ENCODE results near the gene POLE4.

Gene POLE4

DNA sequence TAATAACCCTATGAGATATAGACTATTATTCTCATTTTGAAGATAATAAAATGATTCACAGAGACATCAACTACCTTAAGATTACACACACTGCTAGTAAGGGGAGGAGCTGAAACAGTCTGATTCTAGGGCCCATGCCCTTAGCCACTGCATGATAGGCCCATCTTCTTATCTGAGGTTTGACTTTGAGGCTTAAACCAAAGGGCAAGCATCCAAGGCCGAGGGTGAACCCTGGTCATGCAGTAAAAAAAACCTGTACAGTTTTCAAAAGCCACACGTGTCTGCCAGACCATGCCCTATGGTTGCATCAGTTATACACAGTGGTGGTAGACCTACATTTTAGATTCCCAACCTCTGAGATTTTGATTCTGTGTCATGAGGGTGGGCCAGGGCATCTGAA is 44.8 kb downstream of the POLE4 start:
- DNase-seq = no peak

DNA sequence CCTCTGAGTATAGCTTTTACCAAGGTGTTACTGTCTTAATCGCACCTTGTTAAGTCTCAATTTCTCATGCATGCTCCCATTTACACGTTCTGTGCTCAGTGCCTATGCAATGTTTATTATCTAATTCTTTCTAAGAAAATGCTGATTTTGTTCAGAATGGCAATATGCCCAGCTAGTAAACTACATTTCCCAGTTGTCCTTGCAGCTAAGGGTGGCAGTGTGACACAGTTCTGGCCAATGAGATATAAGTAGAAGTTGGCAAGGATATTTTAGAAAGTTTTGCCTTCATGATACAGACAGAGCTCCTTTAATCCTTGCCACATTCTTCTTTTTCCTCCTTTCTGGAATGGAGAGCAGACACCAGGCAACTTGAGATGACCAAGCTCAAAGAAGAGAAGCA is 45.3 kb downstream of the POLE4 start:
- DNase-seq = no peak

DNA sequence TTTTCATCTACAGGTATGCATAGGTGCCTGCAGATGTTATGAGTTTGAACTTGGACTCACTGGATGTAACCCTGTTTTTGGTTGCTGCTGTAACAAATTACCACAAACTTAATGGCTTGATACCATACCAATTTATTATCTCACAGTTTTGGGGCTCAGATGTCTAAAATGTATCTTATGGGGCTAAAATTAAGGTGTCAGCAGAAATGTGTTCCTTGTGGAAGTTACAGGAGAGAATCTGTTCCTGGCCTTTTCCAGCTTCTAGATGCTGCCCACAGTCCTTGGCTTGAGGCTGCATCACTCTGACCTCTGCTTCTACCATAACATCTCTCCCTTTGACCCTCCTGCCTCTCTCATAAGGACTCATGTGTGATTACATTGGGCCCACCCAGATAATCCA is 47.6 kb downstream of the POLE4 start:
- no peak for DNase-seq

DNA sequence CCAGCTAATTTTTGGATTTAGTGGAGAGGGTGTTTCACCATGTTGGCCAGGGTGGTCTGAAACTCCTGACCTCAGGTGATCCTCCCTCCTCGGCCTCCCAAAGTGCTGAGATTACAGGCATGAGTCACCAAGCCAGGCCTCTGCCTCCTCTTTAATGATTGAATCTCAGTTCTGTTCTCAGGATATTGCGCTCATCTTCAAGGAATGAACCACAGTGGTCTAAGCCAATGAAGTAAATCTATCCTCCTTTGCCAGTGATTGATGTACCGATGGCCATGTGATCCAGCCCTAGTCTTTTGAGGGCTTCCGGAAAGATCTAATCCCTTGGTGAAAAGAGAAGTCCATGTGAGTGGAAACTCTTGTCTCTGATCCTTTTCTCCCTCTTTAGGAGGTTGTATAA is 48.6 kb downstream of the POLE4 start:
- DNase-seq = no peak

DNA sequence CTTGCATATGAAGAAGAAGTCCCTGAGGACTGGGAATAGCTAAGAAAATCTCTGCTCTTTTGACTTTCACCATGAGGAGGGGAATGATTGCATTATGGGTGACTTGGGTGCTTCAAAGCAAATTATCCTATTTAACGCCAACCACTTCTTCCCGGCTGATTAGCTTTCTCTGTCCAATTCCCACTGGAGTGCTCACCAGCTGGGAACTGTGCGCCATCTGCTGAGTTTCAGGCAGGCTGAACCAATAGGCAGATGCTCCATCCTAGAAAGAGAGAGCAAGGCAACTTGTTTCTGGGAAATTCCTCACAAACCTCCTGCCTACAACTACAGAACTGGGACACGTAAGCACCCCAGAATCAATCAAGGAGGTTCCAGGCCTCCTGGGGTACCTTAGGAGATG is 49.4 kb downstream of the POLE4 start:
- no peak for DNase-seq

DNA sequence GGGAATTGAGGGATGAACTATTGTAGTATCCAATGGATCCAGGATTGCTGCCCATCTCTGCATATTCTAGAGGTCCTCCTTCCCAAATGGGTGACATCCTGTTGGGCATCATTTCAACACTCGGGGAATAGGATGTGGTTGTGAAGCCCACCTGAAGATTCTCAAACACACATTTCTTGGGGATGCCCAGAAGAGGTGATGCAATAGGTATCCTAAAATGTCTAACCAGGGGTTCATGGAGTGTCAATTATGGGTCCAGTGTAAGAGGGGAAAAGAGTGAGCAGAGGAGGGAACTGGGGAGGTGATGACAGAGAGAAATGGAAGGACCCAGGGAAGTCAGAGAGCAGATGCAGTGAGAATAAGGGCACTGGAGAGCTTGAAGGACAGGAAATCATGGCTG is 52.1 kb downstream of the POLE4 start:
- DNase-seq = no peak

DNA sequence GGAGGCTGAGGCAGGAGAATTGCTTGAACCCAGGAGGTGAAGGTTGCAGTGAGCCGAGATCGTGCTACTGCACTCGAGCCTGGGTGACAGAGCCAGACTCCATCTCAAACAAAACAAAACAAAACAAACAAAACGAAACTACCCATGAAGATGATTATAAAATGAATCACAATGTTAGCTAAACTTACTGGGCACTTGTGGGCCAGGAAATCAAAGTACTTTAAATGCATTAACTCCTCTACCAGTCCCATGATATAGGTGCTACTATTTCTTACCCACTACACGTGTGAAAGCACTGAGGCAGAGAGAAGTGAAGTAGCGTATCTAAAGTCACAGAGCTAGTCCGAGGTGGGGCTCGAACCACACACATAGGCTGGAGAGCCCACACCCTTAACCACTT is 53.6 kb downstream of the POLE4 start:
- no peak for DNase-seq

DNA sequence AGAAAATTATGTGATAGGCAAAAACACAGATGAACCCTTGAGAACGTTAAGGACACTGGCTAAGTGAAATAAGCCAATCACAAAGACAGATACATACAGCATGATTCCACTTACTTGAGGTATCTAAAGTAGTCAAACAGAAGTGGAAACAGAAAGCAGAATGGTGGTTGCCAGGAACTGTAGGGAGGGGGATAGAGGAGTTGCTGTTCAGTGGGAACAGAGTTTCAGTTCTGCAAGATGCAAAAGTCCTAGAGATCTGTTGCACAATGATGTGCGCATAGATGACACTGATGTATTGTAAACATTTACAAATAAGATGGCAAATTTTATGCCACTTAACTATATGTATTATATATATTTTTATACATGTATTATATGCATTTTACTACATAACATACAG is 59.7 kb downstream of the POLE4 start:
- DNase-seq = no peak

Measured in midbrain (tissue), 1 donor.